CD4-positive, alpha-beta T cell treated with Interleukin-4 for 4 hours (primary cell): ENCODE data around the gene POU6F1.
"Not testable (repeated sequence)": the region's sequence is repeated elsewhere in the genome, so short reads cannot be mapped to it uniquely, and the experiment has no call there.

Source experiments
- DNase-seq: peaks from one replicate; pipeline ENCODE4 v3.0.0-alpha.2; 2020

POU6F1 gene, protein sequence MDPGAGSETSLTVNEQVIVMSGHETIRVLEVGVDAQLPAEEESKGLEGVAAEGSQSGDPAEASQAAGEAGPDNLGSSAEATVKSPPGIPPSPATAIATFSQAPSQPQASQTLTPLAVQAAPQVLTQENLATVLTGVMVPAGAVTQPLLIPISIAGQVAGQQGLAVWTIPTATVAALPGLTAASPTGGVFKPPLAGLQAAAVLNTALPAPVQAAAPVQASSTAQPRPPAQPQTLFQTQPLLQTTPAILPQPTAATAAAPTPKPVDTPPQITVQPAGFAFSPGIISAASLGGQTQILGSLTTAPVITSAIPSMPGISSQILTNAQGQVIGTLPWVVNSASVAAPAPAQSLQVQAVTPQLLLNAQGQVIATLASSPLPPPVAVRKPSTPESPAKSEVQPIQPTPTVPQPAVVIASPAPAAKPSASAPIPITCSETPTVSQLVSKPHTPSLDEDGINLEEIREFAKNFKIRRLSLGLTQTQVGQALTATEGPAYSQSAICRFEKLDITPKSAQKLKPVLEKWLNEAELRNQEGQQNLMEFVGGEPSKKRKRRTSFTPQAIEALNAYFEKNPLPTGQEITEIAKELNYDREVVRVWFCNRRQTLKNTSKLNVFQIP

DNA sequence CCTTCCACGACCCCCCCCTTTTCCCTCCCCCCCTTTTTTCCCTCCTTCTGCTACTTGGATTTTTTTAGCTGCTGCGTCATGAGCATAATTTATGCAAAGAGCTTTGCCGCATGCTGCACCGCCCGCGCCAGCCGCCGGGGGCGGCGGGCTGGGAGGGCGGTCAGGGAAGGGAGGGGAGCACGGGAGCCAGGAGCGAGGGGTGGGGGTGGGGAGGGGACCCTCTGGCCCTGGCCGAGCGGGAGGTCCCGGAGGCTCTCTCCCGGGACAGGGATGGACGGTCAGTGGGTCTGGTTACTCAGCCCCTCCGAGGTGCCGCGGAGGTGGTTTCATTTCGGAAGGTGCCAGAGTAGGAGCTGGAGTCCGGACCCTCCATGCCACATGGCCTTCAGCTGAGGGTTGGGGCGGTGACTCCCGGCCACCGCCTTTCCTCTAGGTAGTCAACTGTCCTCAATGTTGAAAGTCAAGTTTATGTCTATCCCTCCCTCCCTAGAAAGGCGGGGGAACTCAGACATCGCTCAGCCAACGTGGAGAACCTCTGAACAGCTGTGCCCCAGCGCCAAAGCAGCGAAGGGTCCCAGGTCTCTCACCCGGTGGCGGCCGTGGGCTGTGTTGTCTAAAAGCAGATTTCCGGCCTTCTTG is at the start of gene POU6F1:
Gene POU6F1, minus strand, starts transcription at position 95 of the 639 bp plus-strand sequence. CDS start 11,226 bp downstream, outside the sequence.
- DNase-seq = peak; percentile 74

DNA sequence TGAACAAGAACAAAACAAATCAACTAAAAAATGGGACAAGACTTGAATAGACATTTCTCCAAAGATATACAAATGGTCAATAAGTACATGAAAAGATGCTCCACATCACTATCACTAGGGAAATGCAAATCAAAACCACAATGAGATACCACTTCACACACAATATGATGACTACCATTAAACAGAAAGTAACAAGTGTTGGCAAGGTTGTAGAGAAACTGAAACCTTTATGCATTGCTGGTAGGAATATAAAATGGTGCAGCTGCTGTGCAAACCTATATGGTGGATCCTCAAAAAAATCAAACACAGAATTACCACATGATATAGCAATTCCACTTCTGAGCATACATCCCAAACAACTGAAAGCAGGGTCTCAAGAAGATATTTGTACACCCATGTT is 47.2 kb upstream of the POU6F1 start:
- peak; percentile 61 for DNase-seq

DNA sequence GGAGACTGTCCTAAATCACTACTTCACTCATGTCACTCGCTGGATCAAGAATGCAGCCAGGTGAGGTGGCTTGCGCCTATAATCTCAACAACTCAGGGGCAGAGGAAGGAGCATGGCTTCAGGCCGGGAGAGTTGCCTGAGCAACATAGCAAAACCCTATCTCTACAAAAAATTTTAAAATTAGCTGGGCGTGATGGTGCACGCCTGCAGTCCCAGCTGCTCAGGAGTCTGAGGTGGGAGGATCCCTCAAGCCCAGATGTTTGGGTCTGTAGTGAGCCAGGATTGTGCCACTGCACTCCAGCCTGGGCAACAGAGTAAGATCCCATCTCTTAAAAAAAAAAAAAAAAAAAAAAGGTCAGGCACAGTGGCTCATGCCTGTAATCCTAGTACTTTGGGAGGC is 46.4 kb upstream of the POU6F1 start:
- DNase-seq = no peak

DNA sequence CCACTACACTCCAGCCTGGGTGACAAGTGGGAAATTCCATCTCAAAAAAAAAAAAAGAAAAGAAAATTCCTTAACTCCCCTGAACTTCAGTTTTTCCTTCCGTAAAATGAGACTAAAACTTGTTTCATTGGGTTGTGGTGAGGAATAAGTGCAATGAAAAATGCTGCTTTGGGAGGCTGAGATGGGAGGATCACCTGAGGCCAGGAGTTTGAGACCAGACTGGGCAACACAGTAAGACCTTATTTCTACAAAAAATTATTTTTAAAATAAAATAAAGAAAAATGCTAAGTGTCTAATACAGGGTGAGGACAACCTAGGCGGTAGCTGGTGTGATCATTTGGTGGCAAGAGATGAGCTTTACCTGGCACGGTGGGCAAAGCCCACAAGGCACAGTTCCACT is 45.5 kb upstream of the POU6F1 start:
- no peak for DNase-seq

DNA sequence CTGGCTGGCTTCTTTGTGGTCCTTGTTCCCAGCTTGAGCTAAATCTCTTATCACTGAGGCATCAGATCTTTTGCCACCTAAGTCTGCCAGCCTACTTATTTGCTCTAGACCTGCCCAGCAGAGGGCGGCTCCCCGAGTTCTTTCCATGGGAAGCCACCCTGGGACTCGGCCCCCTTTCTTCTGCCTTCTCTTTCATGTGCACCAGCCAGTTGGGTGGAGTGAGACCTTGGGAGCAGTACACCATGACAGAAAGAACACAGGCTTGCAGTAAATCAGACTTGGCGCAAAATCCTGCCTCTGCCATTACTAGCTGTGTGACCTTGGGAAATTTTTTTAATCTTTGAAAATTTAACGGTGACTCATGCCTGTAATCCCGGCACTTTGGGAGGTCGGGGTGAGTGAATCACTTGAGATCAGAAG is 44.9 kb upstream of the POU6F1 start:
- peak; percentile 29 for DNase-seq

DNA sequence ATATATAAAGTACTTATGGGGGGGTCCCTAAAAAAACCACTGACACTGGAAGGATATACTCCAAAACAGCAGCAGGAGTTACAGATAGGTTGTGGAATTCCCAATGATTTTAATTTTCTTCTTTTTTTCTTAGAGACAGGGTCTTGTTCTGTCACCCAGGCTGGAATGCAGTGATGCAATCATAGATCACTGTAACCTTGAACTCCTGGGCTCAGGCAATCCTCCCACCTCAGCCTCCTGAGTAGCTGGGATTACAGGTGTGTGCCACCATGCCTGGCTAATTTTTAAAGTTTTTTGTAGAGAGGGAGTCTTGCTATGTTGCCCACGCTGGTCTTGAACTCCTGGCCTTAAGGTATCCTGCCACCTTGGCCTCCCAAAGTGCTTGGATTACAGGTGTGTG is 41.7 kb upstream of the POU6F1 start:
- not testable (repeated sequence) for DNase-seq

DNA sequence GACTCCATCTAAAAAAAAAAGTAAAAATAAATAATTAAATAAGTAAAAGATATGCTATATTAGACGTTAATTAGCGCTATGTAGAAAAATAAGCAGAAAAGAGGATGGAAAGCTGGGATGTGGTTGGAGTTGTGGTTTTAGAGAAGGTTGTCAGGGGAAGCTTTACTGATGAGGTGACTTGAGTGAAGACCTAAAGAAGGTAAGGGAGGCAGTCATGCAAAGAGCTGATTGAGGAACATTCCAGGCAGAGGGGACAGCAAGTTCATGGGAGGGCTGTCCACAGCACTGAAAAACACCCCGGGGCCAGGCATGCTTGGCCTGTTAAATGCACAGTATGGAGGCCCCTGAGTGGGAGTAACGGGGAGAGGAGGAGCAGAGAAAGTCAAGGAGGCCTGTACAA is 36.7 kb upstream of the POU6F1 start:
- no peak for DNase-seq

DNA sequence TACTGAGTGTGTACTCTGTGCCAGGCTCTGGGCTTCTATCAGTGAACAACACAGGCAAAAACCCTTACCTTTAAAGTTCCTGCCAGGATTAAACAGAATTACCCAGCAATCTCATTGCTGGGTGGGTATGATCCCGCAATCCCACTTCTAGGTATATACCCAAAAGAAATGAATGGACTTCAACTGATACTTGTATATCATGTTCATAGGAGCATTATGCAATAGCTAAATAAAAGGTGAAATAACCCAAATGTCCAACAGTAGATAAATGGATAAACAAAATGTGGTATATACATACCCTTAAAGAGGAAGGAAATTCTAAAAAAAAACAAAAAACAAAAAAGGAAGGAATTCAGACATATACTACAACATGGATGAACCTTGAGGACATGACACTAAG is 35.4 kb upstream of the POU6F1 start:
- no peak for DNase-seq

DNA sequence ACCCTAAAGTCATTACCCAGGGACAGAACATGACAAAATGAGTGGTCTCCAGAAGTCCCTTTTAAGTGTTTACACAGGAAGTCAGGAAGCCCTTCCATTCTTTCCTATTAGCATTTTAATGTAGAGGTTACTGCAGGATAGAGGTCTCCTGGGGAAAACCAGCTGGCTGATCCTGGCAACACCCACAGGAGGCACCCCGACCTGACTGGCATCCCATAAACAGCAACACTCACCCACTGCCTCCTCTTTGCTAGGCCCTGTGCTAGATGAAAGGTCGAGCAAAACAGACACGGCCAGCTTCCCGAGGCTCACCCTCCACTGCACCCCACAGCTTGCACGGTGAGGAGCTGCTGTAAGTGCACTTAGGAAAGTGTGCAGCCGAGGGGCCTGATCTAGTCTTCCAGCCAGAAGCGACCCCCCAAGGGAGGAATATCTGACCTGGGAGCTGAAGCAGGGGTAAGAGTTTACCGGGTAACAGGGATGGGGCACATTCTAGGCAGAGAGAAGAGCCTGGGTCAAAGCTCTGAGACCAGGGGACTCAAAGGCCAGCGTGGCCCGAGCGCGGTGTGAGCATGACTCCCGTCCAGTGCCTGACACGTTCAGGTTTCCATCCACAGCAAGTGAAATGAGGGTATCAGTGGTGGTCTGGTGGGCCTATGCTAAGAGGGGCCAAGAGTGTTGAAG is 29.8 kb upstream of the POU6F1 start:
- no peak for DNase-seq

DNA sequence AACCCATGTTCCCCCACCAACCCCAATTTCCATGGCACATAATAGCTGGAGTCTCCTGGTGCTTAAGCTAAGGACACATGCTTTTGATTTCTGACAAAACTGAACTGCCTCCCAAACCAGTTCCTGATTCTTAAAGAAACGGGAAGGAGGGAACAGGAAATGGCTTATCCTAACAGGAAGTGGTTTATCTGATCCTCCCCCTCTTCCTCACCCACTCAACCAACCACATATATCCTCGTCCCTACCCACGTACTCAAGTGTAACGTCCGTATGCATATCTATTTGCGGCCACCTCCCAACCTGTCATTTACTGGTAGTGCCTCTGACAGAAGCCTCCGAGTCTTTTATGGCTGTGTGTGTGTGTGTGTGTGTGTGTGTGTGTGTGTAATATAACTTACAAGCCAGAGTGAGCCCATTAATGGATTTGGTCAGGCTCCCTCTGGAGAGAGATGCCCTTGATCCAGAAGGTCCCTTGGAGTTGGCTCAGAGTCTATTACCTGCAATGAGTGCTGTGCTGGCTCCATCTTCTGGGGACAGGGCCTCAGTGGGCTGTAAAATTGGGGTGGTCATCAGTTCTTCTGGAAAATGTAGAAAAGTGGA is 28.5 kb upstream of the POU6F1 start:
- peak; percentile 49 for DNase-seq

DNA sequence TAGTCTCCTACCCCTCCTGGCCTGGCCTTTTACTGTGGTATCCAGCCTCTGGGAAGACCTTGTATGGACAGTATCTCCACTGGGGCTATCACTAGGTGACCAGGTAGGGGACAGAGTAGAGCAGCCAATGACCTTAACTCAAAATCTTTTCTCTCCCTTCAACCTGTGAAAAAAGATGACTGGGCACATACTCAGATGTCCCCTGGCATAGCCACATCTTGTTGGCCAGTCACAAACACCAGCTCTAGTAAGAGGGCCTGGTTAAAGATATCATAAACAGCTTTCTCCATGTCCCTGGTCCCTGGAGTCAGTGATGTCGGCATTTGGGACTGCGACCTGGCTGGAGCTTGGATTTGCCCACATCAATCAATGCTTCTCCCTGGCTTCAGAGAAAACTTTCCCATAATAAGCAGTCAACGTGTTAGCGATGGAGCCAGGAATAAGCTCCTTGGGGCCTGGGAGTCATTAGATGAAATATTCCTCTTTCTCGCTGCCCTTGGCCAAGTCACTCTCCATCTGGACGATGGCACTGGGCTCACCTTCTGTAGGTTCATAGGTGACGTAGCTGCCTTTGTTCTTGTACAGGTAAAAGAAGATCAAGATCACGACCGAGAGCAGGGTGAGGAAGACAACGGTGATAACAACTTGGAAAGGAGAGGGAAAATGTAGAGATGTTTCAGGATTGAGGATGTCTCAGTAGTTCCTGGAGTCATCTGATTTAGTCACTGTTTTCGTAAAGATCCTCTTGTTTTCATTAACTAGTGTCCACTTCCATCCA is 27.8 kb upstream of the POU6F1 start:
- DNase-seq = no peak

DNA sequence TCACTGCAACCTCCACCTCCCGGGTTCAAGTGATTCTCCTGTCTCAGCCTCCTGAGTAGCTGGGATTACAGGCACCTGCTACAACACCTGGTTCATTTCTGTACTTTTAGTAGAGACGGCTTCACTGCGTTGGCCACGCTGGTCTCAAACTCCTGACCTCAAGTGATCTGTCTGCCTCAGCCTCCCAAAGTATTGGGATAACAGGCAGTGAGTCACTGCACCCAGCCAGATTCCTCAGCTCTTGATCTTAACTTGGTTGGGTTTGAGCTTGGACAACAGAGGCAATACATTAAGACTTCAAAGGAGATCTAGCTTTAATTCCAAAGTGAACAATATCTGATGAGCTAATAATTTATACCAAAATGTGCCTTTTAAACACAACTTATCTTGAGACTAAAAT is 26.4 kb upstream of the POU6F1 start:
- DNase-seq = no peak

DNA sequence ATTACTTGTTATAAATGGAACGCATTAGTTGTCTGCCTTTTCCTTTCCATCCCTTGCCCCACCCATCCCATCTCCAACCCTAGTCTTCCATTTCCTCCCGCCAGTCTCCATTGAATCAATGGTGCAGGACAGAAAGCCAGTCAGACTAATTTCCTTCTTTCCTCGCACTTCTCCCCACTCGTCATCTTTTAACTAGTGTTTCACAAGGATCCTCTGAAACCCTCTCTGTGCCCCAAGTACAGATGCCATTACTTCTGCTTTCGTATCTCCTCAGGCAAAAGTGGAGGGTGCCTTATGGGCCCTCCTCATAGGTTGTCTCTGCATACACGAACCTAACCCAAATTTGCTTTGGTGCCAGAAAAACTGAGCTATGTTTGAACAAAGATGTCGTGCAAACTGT is 25.0 kb upstream of the POU6F1 start:
- no peak for DNase-seq

DNA sequence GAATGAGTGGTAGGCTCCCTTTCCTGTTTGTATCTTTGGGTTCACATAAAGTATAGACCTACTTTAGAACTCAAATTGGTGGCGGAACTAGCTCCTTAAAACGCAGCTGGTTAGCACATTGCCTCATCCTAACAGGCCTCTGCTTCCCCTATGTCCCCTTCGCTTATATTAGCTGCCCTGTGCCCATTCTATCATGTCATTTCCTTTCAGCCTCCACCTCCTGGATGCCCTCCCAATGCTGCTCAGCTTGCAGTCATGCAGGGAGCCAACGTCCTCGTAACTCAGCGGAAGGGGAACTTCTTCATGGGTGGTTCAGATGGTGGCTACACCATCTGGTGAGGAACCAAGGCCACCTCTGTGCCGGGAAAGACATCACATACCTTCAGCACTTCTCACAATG is 24.3 kb upstream of the POU6F1 start:
- no peak for DNase-seq

DNA sequence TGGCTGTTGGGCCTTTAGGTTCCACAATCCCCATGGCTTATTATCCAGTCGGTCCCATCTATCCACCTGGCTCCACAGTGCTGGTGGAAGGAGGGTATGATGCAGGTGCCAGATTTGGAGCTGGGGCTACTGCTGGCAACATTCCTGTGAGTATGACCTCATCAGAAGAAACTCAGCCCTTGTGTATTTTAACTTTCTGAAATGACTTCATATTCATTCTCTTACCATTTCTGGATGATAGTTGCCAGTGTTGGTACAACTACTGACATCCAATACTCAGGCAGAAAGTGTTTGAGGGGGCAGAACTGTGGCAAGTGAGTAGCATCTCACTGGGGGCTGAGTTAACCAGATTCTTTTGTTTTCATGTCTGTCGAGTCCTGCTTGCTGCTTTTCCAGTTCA is 23.1 kb upstream of the POU6F1 start:
- DNase-seq = no peak

DNA sequence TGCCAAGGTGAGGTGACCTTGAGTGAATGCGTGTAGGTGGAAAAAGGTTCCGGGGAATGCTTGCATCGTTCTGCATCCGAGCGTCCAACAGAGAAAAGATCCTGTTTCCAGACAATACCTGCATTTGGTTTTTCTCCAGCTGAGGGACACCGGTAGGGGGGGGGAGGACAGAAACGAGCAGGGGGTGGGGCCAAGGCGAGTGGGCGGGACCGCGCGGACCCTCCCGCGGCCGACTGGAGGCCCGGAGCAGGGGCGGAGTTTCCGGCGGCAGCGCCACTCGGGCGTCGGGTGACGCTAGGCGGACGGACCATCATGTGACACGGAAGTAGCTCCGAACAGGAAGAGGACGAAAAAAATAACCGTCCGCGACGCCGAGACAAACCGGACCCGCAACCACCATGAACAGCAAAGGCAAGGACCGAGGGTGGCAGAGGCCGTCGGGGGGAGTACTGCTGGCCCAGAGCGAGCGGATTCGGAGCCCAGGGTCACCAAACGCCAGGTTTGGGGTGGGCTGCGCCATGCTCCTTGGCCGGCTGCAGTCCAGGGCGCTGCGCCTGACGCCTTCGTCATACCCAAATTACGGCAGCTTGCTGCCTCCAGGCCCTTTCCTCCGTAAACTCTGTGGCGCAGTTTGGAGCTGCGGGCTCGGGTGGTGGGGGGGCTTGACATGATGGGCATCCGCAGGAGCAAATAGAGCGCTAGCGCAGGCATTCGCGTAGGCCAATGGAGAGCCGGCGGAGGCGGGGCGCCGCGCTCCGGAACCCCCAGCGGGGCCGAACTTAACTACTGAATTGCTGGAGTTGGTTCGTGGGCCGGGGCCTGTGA is 20.9 kb upstream of the POU6F1 start, which contains the start of gene DAZAP2:
Gene DAZAP2, plus strand, starts transcription at position 317 of the 825 bp plus-strand sequence. Its CDS starts 82 bp downstream, at position 399.
- DNase-seq = peak; percentile 96

DNA sequence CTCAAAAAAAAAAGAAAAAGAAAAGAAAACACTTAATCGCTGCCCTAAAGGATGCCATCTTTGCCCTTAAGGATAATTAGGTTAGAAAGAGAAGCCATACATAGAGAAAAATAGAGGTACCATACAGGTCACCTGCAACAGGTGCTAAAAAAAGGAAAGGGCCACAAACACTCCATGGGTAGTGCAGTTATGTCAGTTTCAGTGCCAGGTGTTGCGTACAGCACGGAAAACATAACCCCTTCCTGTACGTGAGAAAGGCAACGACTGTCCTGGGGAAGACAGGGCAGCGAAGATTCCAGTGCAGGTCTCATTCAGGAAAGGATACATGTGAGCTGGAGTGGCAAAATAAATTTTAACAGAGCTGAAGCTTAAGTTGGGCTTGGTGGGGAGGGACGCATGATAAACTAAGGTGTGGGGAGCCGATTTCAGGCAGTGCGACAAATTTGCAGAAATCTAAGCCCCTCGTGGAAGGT is 20.2 kb upstream of the POU6F1 start:
- DNase-seq = peak; percentile 21

DNA sequence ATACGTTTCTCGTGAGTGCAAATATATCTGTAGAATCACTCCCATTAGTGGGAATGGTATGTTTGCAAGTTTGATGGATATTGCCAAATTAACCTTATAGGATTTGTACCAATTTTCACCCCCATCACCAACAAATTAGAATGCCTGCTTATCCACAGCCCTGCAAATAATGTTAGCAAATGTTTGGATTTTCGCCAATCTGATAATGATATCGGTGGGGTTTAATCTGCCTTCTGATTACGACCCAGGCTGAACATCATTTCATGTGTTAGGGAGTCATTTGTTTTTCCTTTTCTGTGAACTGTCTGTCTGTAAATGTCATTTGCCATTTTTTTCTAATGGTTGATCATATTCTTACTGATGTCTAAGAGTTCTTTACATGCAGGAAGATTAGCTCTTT is 16.7 kb upstream of the POU6F1 start:
- no peak for DNase-seq

DNA sequence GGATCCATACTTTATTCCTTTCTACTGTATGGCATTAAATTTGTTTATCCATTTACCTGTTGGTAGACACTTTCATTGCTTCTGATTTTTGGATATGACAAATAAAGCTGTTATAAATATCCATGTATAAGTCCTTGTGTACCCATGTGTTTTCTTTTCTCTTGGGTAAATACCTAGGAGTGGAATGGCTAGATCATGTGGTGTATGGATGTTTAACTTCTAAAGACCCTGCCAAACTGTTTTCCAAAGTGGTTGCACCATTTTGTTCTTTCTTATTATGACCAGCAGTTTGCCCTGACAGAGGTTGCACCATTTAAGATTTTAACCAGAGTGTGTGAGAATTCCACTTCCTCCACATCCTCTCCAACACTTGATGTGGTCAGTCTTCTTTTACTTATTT is 14.8 kb upstream of the POU6F1 start:
- DNase-seq = no peak

DNA sequence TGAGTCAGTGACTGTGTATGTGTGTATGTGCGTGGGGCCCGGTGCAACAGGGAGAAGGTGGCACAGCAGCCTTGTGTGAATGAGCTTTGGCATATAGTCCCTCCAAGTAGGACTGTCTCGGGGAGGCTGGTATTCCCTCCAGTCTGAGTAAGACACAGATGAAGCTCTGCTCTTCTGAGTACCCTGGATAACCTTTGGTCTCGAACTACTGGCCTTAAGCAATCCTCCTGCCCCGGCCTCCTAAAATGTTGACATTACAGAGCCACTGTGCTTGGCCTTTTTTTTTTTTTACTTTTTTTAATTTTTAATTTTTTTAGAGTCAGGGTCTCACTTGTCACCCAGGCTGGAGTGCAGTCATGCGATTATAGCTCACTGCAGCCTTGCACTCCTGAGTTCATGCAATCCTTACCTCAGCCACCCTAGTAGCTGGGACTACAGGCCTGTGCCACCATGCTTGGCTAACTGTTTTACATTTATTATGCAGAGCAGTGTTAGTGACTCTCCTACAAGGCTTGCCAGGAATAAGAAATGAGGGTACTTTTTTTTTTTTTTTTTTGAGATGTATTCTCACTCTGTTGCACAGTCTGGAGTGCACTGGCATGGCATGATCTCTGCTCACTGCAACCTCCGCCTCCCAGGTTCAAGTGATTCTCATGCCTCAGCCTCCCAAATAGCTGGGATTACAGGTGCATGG is 11.4 kb upstream of the POU6F1 start:
- DNase-seq = no peak
